Measurements from ENCODE around the gene TTC29. TPM values are rescaled to one million over a fixed set of nuclear protein-coding genes. Genes with fewer than 3 reads are reported as not detected.
"Not testable (repeated sequence)": the region's sequence is repeated elsewhere in the genome, so short reads cannot be mapped to it uniquely, and the experiment has no call there.

The TTC29 gene
- total RNA-seq, 1 donor from 2014 or later, result 0.78 TPM

DNA sequence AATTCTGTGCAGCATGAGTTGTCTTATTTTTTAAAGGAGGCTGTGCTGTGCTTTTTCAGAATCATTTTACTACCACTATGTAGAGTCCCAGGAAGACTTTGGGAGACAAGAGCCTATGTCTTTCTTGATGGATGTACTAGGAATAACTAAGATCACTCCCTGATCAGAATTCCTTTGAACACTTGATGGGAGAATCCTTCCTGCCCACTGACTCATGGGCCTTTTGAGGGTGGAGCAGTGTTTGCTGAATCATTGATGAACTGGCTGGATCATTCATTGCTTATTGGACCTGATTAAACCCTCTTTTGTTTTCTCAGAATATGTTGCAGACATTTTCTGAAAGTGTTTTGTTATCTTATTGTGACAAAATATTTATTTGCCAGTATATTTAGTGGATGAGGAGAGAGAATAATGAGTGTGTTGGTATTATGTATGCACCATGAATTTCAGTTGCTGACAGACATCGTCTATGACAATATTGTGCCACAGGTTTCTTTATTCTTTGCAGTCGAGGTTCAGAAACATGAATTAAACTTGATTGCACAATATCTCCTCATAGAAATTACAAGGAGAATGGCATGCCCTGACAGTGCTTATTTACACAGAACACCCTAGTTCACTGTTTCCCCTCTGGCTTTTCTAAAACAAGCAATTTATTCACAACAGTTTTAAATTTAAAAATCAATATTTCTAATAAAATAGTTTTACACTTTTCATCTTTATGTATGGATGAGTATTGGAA, 270.7 kb downstream of the TTC29 start:
- DNase-seq, result no peak

DNA sequence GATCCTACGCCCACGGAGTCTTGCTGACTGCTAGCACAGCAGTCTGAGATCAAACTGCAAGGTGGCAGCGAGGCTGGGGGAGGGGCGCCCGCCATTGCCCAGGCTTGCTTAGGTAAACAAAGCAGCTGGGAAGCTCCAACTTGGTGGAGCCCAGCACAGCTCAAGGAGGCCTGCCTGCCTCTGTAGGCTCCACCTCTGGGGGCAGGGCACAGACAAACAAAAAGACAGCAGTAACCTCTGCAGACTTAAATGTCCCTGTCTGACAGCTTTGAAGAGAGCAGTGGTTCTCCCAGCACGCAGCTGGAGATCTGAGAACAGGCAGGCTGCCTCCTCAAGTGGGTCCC, 281.7 kb downstream of the TTC29 start:
- DNase-seq, result not testable (repeated sequence)

DNA sequence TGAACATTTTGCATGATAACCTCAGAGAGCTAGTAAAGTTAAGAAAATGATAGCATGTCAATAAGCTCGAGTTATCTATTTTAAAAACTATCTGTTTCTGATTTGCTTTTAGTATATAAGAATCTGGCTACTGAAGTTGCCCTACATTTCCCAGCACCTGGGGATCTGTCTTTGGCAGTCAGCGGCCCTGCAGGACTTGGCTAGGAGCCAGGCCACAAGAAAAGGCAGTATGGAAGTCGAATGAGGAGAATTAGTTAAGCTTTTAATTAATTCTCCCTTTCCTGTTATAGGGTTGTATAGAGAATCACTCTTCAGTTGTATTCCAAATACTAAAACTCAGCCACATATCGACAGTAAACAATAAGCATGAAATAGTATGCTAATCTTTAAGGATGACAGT, 284.3 kb downstream of the TTC29 start:
- no peak for DNase-seq
